Measurements from ENCODE around the gene HNRNPL.

DNA sequence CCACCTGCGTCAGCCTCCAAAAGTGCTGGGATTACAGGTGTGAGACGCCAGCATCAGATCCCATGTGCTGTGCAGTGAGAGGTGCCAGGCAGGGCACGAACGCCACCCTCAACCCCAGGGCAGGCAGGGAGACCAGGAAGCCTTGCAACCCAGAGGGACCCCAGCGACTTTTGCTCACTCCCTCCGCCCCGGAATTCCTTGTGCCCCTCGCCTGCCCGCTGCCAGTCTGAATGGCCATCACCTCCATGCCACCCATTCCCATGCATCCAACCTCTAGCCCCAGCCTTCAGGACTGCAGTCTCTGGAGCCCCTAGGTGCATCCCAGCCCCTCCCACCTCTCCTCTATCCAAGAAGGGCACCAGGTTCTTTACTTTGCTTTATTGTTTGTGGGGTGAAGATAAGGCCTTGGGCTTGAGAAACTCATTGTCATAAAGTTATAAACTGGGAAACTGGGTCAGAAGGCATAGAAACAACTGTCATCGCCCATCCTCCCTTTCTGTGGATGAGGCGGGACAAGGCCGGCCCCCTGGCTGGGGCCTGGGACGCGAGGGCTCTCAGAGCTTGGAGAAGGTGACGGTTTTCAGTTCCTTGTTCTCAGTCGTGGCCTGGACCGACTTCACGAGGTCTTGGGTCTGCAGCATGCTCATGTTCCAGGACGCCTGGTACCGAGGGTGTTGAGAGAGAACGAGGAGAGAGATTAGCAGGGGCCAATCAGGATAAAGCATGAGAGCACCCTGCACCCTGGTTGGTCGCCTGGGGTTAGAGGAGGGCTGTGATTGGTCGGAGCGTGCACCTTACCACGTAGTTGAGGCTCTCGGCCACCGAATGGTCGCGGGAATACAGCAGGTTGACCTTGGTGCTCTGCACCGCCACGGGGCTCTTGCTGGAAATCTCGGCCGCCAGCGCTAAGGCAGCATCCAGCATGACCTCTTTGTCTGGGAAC lies 34.5 kb downstream of the HNRNPL start:
- TF ChIP-seq, protein P1, sequence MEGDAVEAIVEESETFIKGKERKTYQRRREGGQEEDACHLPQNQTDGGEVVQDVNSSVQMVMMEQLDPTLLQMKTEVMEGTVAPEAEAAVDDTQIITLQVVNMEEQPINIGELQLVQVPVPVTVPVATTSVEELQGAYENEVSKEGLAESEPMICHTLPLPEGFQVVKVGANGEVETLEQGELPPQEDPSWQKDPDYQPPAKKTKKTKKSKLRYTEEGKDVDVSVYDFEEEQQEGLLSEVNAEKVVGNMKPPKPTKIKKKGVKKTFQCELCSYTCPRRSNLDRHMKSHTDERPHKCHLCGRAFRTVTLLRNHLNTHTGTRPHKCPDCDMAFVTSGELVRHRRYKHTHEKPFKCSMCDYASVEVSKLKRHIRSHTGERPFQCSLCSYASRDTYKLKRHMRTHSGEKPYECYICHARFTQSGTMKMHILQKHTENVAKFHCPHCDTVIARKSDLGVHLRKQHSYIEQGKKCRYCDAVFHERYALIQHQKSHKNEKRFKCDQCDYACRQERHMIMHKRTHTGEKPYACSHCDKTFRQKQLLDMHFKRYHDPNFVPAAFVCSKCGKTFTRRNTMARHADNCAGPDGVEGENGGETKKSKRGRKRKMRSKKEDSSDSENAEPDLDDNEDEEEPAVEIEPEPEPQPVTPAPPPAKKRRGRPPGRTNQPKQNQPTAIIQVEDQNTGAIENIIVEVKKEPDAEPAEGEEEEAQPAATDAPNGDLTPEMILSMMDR (IDR thresholded peaks at IDR 0.05; ENCODE audit: poor library complexity), result no peak
- no peak for TF ChIP-seq EZH2 (IDR thresholded peaks at IDR 0.05; ENCODE audit: borderline replicate concordance)

All from hepatocyte (in vitro differentiated cells).